Epithelial cell of proximal tubule (primary cell): ENCODE measurements around the gene KCNQ1OT1. TPM values are rescaled to one million over a fixed set of nuclear protein-coding genes. Genes with fewer than 3 reads are reported as not detected.

Experiments
- DNase-seq: peaks from one replicate; pipeline ENCODE4 v3.0.0-alpha.2; 2011; ENCODE audit warnings: low read depth
- H3K4me3 ChIP-seq: 2 replicates; pipeline ENCODE4 v1.5.1; 2011; ENCODE audit warnings: low read depth, mild to moderate bottlenecking, low read length
- CTCF ChIP-seq: conservative IDR thresholded peaks from 2 replicates; pipeline ENCODE4 v1.5.1; 2012; ENCODE audit warnings: low read depth, mild to moderate bottlenecking, low read length
- total RNA-seq: library from RNA; depleted of rRNA; stranded (reverse); fragments of >200 nt; gene quantifications from 2 replicates; pipeline ENCODE4 v1.2.3, GENCODE V29; 2015

KCNQ1OT1 gene
- total RNA-seq, 1 donor from 2014 or later = 0.63 TPM

GRCh38 chr11:2569321-2569721 lies 130.5 kb downstream of the KCNQ1OT1 start:
- TF ChIP-seq CTCF = no peak
- no peak for DNase-seq
- no peak overlapping the region for H3K4me3 ChIP-seq

- no peak for DNase-seq
- TF ChIP-seq CTCF = no peak
- H3K4me3 ChIP-seq = no peak overlapping the region
Observed at GRCh38 chr11:2567026-2567671, 132.6 kb downstream of the KCNQ1OT1 start.

GRCh38 chr11:2566223-2567025 lies 133.4 kb downstream of the KCNQ1OT1 start:
- no peak for DNase-seq
- H3K4me3 ChIP-seq = no peak overlapping the region
- TF ChIP-seq CTCF = peak; percentile 8

- no peak overlapping the region for H3K4me3 ChIP-seq
- no peak for TF ChIP-seq CTCF
- no peak for DNase-seq
Observed at GRCh38 chr11:2565447-2566222, 134.2 kb downstream of the KCNQ1OT1 start.

- no peak for DNase-seq
- no peak overlapping the region for H3K4me3 ChIP-seq
- TF ChIP-seq CTCF = no peak
Observed at GRCh38 chr11:2564588-2565425, 135.0 kb downstream of the KCNQ1OT1 start.

- H3K4me3 ChIP-seq = no peak overlapping the region
- DNase-seq = no peak
- TF ChIP-seq CTCF = no peak
Observed at GRCh38 chr11:2564008-2564530, 135.7 kb downstream of the KCNQ1OT1 start.
